HepG2 (cell line): ENCODE results near the gene DNAJC11.

Source experiments
- CBFB ChIP-seq: sonication (generic); formaldehyde crosslinking; IDR thresholded peaks from 2 replicates; pipeline ENCODE4 v1.4.0; 2020; ENCODE audit warnings: missing genetic modification reagents
- FOXP1 ChIP-seq, 2 experiments: fragments of 450-650 bp in 1 of 2; IDR thresholded peaks; 2 replicates each; pipeline ENCODE4 v1.6.1; 2017 to 2018; ENCODE audit warnings: antibody characterized with exemption in 1 of 2
- KAT7 ChIP-seq: IDR thresholded peaks from 2 replicates; pipeline ENCODE4 v1.6.1; 2018; ENCODE audit warnings: borderline replicate concordance, missing compliant biosample characterization
- ZBTB2 ChIP-seq: sonication (generic); formaldehyde crosslinking; IDR thresholded peaks from 2 replicates; pipeline ENCODE4 v1.8.0; 2022; ENCODE audit warnings: low read depth, missing genetic modification reagents
- ZFP62 ChIP-seq: sonication (generic); formaldehyde crosslinking; IDR thresholded peaks from 2 replicates; pipeline ENCODE4 v1.4.0; 2020; ENCODE audit warnings: missing genetic modification reagents
- ZNF224 ChIP-seq: sonication (generic); formaldehyde crosslinking; IDR thresholded peaks from 2 replicates; pipeline ENCODE4 v1.5.0; 2020; ENCODE audit warnings: mild to moderate bottlenecking, missing genetic modification reagents
- ZNF800 ChIP-seq: sonication (generic); formaldehyde crosslinking; IDR thresholded peaks from 2 replicates; pipeline ENCODE4 v1.4.0; 2020; ENCODE audit warnings: missing genetic modification reagents
- TF ChIP-seq, protein P1 (sequence below): sonication (generic); formaldehyde crosslinking; IDR thresholded peaks from 2 replicates; pipeline ENCODE4 v1.5.0; 2020; ENCODE audit warnings: mild to moderate bottlenecking, missing genetic modification reagents, moderate library complexity
- TF ChIP-seq, protein P2 (sequence below): sonication (generic); formaldehyde crosslinking; IDR thresholded peaks from 2 replicates; pipeline ENCODE4 v1.8.1; 2023; ENCODE audit warnings: mild to moderate bottlenecking, missing genetic modification reagents, borderline replicate concordance
- TF ChIP-seq, protein P3 (sequence below), 2 experiments: sonication (generic) in 1 of 2; formaldehyde crosslinking in 1 of 2; IDR thresholded peaks; 2 replicates each; pipeline versions ENCODE4 v1.5.1 to v1.6.1; 2011 to 2020; ENCODE audit warnings: borderline replicate concordance in 1 of 2, low read depth in 1 of 2, low read length in 1 of 2, mild to moderate bottlenecking in 1 of 2, missing genetic modification reagents in 1 of 2, moderate library complexity in 1 of 2

- TF ChIP-seq, protein P1, sequence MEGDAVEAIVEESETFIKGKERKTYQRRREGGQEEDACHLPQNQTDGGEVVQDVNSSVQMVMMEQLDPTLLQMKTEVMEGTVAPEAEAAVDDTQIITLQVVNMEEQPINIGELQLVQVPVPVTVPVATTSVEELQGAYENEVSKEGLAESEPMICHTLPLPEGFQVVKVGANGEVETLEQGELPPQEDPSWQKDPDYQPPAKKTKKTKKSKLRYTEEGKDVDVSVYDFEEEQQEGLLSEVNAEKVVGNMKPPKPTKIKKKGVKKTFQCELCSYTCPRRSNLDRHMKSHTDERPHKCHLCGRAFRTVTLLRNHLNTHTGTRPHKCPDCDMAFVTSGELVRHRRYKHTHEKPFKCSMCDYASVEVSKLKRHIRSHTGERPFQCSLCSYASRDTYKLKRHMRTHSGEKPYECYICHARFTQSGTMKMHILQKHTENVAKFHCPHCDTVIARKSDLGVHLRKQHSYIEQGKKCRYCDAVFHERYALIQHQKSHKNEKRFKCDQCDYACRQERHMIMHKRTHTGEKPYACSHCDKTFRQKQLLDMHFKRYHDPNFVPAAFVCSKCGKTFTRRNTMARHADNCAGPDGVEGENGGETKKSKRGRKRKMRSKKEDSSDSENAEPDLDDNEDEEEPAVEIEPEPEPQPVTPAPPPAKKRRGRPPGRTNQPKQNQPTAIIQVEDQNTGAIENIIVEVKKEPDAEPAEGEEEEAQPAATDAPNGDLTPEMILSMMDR (CRISPR knock-in tag), result no peak
- TF ChIP-seq ZFP62 (CRISPR knock-in tag) (no peak), CBFB (no peak), FOXP1 (IDR thresholded peaks at IDR 0.05) (no peak), FOXP1 (CRISPR knock-in tag; IDR thresholded peaks at IDR 0.05) (no peak), ZBTB2 (CRISPR knock-in tag) (no peak), KAT7 (CRISPR knock-in tag) (no peak), ZNF800 (no peak), ZNF224 (CRISPR knock-in tag) (no peak)
- TF ChIP-seq, protein P2, sequence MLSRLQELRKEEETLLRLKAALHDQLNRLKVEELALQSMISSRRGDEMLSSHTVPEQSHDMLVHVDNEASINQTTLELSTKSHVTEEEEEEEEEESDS (CRISPR knock-in tag), result no peak
- TF ChIP-seq, protein P3, sequence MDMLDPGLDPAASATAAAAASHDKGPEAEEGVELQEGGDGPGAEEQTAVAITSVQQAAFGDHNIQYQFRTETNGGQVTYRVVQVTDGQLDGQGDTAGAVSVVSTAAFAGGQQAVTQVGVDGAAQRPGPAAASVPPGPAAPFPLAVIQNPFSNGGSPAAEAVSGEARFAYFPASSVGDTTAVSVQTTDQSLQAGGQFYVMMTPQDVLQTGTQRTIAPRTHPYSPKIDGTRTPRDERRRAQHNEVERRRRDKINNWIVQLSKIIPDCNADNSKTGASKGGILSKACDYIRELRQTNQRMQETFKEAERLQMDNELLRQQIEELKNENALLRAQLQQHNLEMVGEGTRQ (IDR thresholded peaks at IDR 0.05; ENCODE audit: low read depth, low read length), result no peak
- TF ChIP-seq, protein P3 (CRISPR knock-in tag; IDR thresholded peaks at IDR 0.05; ENCODE audit: borderline replicate concordance), result no peak
These were observed 31.3 kb upstream of the DNAJC11 start for GRCh38 chr1:6732942-6733341.
